Ascending aorta (tissue), 2 donors: ENCODE data around the gene PCBP1. TPM values are rescaled to one million over a fixed set of nuclear protein-coding genes. Genes with fewer than 3 reads are reported as not detected.

Experiments
- DNase-seq, 2 donors: peaks; one replicate each; pipeline ENCODE4 v3.0.0-alpha.2; 2019; ENCODE audit warnings: low spot score in 2 of 2
- H3K27ac ChIP-seq, 2 donors: fragments of 200-600 bp; sonication (generic); one replicate each; pipeline ENCODE4 v1.5.1; 2016 to 2017; ENCODE audit warnings: mild to moderate bottlenecking in 1 of 2
- H3K27me3 ChIP-seq: fragments of 200-600 bp; sonication (generic); one replicate; pipeline ENCODE4 v1.5.1; 2017
- H3K36me3 ChIP-seq, 2 donors: fragments of 200-600 bp; sonication (generic); one replicate each; pipeline ENCODE4 v1.5.1; 2016
- H3K4me1 ChIP-seq, 2 donors: fragments of 200-600 bp; sonication (generic); one replicate each; pipeline ENCODE4 v1.5.1; 2016 to 2017; ENCODE audit warnings: mild to moderate bottlenecking in 1 of 2
- H3K4me3 ChIP-seq, 2 donors: fragments of 200-600 bp; sonication (generic); one replicate each; pipeline ENCODE4 v1.5.1; 2016 to 2017; ENCODE audit warnings: mild to moderate bottlenecking in 1 of 2
- H3K9me3 ChIP-seq, 2 donors: fragments of 200-600 bp; sonication (generic); one replicate each; pipeline ENCODE4 v1.5.1; 2016
- intact Hi-C: fragments of 100-400 bp; cut with DNase I; formaldehyde crosslinking; loops from one replicate; pipeline ENCODE4 v1.15.1; 2023
- total RNA-seq: library from RNA; depleted of rRNA; stranded (reverse); fragments of >200 nt; gene quantifications from one replicate; pipeline ENCODE4 v1.1.0, GENCODE V29; 2016
- TF ChIP-seq, protein P1 (sequence below), 3 experiments: fragments of 200-600 bp in 2 of 3; fragments of 450-650 bp in 1 of 3; sonication (generic) in 2 of 3; IDR thresholded peaks; one replicate each; pipeline ENCODE4 v1.5.1; 2016 to 2019; ENCODE audit warnings: antibody characterized with exemption in 3 of 3, mild to moderate bottlenecking in 1 of 3, moderate library complexity in 1 of 3

PCBP1 gene
- total RNA-seq, 1 donor from 2014 or later: 227 TPM

DNA sequence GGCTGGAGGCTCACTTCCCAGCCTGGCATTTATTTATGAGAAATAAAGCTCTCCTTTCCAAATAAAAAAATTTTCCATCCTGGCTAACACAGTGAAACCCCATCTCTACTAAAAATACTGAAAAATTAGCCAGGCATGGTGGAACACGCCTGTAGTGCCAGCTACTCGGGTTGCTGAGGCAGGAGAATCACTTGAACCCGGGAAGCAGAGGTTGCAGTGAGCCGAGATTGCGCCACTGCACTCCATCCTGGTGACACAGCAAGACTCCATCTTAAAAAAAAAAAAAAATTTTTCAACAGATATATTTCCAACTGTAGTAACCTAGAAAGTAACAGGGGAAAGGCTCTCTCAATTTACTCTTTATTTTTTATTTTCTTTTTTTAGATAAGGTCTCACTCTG, 6.1 kb upstream of the PCBP1 start:
- Histone ChIP-seq H3K4me3 (no peak overlapping the region), H3K9me3 (no peaks in the 10 kb centered on the region), H3K27me3 (no peaks in the 10 kb centered on the region), H3K36me3 (peaks cover 37 to 69% of the 10 kb centered on the region in 2 donors), H3K27ac (no peak overlapping the region), H3K4me1 (peaks cover 5 to 21% of the 10 kb centered on the region in 2 donors)
- intact Hi-C loops: no loop called here
- DNase-seq: no peak
- TF ChIP-seq, protein P1, sequence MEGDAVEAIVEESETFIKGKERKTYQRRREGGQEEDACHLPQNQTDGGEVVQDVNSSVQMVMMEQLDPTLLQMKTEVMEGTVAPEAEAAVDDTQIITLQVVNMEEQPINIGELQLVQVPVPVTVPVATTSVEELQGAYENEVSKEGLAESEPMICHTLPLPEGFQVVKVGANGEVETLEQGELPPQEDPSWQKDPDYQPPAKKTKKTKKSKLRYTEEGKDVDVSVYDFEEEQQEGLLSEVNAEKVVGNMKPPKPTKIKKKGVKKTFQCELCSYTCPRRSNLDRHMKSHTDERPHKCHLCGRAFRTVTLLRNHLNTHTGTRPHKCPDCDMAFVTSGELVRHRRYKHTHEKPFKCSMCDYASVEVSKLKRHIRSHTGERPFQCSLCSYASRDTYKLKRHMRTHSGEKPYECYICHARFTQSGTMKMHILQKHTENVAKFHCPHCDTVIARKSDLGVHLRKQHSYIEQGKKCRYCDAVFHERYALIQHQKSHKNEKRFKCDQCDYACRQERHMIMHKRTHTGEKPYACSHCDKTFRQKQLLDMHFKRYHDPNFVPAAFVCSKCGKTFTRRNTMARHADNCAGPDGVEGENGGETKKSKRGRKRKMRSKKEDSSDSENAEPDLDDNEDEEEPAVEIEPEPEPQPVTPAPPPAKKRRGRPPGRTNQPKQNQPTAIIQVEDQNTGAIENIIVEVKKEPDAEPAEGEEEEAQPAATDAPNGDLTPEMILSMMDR (IDR thresholded peaks at IDR 0.05): no peak

DNA sequence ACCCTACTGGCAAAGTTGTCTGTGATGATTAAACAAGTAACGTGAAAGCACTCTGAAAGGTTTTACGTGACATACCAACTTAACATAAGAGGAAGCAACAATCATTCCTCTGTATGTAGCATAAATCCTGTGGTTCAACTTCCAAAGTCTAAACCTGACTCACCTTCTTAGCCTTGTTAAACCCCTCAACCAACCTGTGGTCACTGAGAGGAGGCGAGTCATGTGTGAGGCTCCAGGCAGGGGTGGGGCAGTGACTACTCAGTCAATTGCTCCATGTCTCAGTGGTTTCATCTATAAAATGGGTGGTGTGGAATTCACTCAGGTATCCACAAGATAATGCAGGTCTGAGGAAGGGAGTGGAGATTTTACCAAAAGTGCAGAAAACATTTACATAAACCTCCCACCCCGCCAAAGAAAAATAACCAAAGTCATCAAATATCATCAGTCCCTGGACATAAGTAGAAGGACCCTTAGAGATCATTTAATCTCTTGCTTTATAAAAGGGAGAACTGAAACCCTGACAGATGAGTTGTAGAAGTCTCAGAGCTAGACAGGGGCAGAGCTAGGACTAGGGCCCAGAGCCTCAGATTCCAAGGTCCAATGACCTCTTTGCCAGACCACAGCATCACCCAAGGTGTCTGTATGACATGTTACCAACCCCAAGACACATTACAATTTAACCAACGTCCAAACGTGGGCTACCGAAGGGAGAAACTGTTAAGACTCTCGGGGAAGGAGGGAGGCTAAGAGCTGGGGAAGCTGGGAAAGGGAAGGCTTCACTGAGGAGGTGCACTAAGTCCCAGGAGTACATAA, 3.7 kb upstream of the PCBP1 start:
- no peaks in the 10 kb centered on the region for H3K27me3 ChIP-seq
- TF ChIP-seq, protein P1 (IDR thresholded peaks at IDR 0.05): no peak
- H3K4me1 ChIP-seq: peaks cover 5 to 21% of the 10 kb centered on the region in 2 donors
- H3K27ac ChIP-seq: peak overlapping the region; percentile 20 to 48
- intact Hi-C loops: no loop called here
- H3K36me3 ChIP-seq: peaks cover 21 to 52% of the 10 kb centered on the region in 2 donors
- DNase-seq: peak in 1 of 2 donors; percentile 58
- H3K4me3 ChIP-seq: peak overlapping the region in 1 of 2 donors; percentile 11
- H3K9me3 ChIP-seq: no peaks in the 10 kb centered on the region

DNA sequence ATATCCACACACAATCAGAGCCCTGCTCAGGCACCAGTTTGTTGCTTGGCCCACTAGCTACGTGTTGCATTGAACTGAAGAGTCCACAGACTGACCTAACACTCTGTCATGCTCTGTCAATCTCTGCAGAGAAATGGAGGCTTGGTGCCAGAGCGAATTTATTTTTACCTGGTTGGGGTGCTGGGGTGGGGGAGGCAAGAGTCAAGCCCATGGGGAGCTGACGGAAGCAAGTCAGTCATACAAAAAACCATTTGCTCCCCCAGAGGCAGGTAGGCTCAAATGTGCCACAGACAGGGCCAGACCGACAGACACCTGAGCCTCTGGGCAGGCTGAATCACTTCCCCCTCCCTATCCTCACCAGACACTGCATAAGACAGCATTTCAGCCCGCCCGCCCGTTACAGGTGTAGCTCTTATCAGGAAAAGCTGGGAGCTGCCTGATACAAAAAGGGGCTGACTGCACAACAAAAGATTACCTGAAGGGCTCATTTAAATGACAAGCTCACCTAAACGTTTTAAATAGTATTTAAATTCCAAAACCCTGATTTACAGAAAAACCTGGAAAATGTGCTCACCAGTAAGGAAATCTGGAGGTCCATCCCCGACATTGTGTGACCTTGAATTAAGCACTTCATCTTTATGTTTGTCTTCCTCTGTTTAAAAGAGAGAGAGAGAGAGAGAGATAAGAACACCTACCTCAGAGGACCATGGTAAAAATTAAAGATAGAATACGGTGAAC, 2.1 kb upstream of the PCBP1 start:
- peaks cover 11 to 36% of the 10 kb centered on the region in 2 donors for H3K36me3 ChIP-seq
- intact Hi-C loops: loop anchor here (1.0 to 5.0 kb wide), 4 partner anchors 53 to 207 kb away; partner anchors contain the start of genes SNRPG and TIA1
- peak overlapping the region; percentile 98 to 99 for H3K27ac ChIP-seq
- TF ChIP-seq, protein P1 (IDR thresholded peaks at IDR 0.05): no peak
- H3K27me3 ChIP-seq: no peaks in the 10 kb centered on the region
- DNase-seq: peak in 1 of 2 donors; percentile 64
- H3K4me3 ChIP-seq: peak overlapping the region; percentile 78 to 91
- peaks cover 5 to 28% of the 10 kb centered on the region in 2 donors for H3K4me1 ChIP-seq
- H3K9me3 ChIP-seq: no peaks in the 10 kb centered on the region

DNA sequence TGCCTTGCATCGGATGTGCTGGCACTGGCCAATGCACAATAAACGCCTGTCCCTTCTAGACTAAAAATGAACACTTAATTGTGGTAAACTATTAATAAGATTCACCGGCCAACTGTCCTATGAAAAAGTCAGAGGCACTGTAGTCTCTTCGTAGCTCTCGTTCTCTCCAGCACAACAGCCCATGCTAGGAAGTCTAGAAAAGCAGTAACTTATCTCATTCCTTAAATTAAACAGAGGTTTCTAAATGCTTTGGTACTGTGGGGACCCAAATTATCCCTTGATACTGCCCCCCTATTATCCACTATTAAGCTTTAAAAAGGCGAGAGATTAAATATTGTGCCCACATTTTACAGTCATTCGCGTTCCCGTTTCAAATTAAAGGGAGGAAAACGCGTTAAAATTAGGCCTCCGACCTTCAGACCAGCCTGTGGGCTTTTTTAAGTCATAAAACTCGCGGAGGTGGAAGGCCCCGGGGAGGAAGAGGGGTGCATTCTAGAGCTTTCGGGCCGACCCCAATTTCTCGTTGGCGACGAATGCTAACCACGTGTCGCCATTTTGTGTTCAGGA, 1.5 kb upstream of the PCBP1 start:
- Histone ChIP-seq H3K4me3 (peak overlapping the region; percentile 78 to 91), H3K4me1 (peaks cover 5 to 29% of the 10 kb centered on the region in 2 donors), H3K36me3 (peaks cover 5 to 30% of the 10 kb centered on the region in 2 donors), H3K27ac (peak overlapping the region; percentile 98 to 99), H3K9me3 (no peaks in the 10 kb centered on the region), H3K27me3 (no peaks in the 10 kb centered on the region)
- TF ChIP-seq, protein P1 (IDR thresholded peaks at IDR 0.05): no peak
- DNase-seq: peak in 1 of 2 donors; percentile 53
- intact Hi-C loops: loop anchor here (1.0 to 5.0 kb wide), 7 partner anchors 15 to 207 kb away; partner anchors contain the start of genes C2orf42, SNRPG and TIA1

DNA sequence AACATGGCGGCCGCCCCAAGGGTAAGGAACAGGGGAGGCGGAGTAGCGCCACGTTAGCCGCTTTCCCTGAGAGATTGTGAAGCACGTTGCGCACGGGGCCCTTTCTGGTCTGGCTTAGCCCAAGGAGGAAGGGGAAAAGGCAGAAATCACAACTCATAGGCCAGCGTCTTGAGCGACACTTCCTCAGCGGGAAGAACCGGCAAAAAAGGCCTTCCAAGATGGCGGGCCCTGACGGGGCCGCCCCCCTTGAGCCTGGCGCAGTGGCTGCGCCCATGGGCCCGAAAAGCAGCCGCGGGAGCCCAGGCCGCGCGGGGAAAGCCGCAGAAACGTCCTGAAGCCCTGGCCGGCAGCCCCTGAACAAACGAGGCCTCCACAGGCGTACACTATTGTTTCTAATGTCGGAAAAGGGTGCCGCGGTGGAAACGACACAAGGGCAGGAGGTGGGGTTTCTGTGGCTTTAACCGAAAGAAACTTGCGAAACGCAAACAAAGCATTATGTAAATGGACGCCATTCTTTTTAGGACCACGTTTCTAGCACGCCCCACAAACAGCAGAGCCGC, 919 bp upstream of the PCBP1 start:
- Histone ChIP-seq H3K4me3 (peak overlapping the region; percentile 78 to 91), H3K4me1 (peaks cover 5 to 29% of the 10 kb centered on the region in 2 donors), H3K27me3 (no peaks in the 10 kb centered on the region), H3K9me3 (no peaks in the 10 kb centered on the region), H3K27ac (peak overlapping the region; percentile 98 to 99), H3K36me3 (peaks cover 0 to 24% of the 10 kb centered on the region in 2 donors)
- intact Hi-C loops: loop anchor here (2.0 to 5.0 kb wide), 6 partner anchors 16 to 206 kb away; partner anchors contain the start of genes C2orf42, SNRPG and TIA1
- DNase-seq: peak in 1 of 2 donors; percentile 89
- TF ChIP-seq, protein P1 (IDR thresholded peaks at IDR 0.05): no peak
